ENCODE data around the gene RNASE8.
A peak's percentile ranks its signal among the peaks of the same experiment; 100 is the strongest.

RNASE8 gene

GRCh38 chr14:21092273-21093011, 34.8 kb downstream of the RNASE8 start:
- DNase-seq (ENCODE audit: low spot score) = peak; percentile 72

DNA sequence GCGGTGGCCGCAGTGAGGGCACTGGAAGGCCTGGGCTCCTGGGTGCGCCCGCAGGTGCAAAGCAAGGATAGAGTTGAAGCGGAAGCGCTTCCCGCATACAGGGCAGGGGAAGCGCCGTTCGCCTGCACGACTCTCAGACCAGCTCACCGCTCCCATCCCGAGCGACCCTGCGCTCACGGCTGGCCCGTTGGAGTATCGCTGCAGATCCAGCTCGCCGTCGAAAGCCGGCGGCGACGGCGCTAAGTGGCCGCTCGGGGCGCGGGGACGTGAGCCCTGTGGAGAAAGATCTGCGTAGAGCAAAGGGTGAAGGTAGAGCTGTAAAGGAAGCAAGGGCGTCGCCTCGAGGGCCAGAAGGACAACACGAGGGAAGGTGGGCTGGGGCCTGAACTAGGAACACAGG, 35.4 kb downstream of the RNASE8 start:
- no peak for DNase-seq (ENCODE audit: low spot score)

- DNase-seq (ENCODE audit: low spot score) = peak; percentile 61
Measured at GRCh38 chr14:21093769-21094681, 36.4 kb downstream of the RNASE8 start.

DNA sequence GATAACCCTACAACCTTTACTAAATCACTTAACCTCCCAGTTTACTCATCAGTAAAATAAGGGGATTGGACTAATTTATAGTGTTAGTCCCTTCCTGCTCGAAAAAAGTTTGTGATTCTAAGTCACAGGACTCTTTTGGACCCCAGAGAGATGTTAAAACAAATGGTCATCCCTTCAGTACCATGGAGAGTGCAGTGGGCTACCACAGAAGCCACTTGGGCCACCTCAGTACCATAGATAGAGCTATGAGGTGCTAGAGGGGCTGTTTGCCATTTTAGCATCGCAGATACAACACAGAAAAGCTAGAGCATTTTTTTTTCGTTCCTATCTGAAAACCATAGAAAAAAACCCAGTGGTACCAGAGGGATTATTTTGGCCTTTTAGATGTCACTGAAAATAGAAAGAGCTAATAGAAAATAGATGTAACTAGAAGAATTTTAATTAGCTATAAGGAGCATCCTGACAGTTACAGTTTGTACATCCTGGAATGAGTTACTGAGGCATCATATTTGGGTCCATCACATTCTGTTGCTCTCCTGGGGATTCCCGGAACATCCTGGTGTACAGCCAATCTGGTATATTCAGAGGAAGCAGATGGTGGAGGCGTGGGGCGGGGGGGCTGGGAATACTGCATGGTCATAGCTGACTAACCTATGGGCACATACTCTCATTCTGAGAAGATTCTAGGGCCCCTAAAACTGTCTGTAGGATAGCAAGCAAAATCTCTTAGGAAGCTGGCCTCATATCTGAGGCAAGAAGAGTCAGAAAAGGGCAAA, 38.0 kb downstream of the RNASE8 start:
- DNase-seq (ENCODE audit: low spot score) = peak; percentile 85

DNA sequence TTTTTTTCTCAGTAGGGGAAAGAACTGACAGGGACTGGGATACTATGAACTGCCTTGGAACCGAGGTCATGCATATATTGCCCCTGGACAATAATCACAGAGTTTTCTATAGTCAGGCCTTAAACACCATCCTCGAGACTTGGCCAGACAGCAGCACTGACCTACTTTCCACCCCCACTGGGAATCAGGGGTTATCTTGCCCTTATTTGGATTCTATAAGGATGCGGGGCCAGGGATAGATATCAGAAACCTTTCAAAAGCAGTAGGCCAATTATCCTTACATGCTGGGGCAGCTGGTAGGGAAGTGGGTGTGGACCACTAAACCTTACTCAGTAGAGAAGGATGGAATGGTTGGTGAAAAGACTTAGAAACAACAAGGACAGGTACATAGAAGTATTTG, 38.8 kb downstream of the RNASE8 start:
- DNase-seq (ENCODE audit: low spot score) = no peak

DNA sequence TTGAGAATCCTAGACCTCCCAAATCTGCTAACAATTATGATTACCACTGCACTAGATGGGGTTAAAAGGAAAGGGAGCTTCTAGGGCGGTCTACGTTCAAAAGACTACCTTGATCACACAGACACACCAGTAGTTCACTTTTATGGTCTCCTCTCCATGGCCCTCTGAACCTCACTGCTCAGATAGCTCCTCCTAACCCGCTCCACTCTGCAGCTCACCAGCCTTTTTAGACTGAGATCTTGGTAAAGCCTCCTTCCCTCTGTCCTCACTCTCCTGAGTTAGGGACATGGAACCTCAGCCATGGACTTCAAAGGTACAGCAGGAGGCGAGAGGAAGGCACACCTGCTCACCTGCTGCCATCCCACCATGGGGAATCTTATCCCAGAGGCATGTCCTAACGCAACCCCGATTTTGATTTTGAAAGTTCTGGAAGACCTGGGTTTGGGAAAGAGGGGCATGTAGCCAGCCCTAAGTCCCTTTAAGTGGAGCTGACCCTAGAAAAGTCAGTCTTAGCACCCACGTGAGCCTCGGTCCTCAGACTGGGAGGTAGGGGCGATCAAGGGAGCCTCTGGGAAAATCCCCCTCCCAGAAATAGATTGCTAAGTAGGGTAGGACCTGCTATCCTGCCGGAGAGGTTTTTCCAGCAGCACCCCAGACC, 39.5 kb downstream of the RNASE8 start:
- peak; percentile 69 for DNase-seq (ENCODE audit: low spot score)

DNA sequence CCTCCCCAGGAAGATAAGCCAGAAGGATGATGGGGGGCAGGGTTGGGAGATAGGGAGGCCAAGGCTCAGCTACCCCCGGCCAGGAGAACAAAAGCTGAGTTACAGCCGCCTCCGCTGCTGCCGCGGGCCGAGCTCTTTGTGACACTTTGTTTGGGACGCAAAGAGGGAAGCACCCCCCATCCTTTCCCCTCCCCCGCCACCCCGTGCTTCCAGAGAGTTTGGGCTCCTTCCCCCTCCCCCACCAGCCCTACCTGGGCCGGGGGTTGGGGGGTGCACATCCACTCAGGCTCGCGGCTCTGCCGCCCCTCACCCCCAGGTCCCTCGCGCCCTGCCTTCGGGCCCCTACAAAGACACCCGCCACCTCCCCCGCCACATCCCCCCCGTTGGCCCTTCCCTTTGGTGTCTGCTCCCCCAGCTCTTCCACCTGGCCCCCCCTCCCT, 40.0 kb downstream of the RNASE8 start:
- no peak for DNase-seq (ENCODE audit: low spot score)

- peak; percentile 70 for DNase-seq (ENCODE audit: low spot score)
Measured at GRCh38 chr14:21098076-21098891, 40.7 kb downstream of the RNASE8 start, which contains the start of gene ZNF219. Gene ZNF219, minus strand, starts transcription at chr14:21098655. Its CDS starts 5,064 bp downstream, at chr14:21093591.

GRCh38 chr14:21098892-21099595, 41.4 kb downstream of the RNASE8 start:
- no peak for DNase-seq (ENCODE audit: low spot score)

DNA sequence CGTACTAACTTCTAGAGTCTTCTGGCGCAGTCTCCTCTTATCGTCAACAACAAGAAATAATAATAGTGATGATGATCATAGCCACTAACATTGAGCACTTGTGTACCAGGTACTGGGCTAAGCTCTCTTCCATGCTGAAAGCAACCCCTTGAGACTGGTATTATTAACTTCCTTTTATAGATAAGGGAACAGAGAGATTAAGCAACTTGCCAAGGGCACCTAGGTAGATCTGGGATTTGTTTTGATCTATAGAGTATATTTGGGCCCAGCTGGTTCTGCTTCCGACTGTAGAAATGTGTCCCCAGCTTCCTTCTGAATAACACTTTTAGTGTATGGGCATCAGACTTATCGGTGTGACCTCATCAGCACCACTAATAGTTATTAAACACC, 42.0 kb downstream of the RNASE8 start:
- DNase-seq (ENCODE audit: low spot score) = no peak

GRCh38 chr14:21100931-21101330, 43.3 kb downstream of the RNASE8 start, which contains the start of gene TMEM253:
Gene TMEM253, plus strand, starts transcription at chr14:21101066. Its CDS starts 278 bp downstream, at chr14:21101344.
- no peak for DNase-seq (ENCODE audit: low spot score)

- no peak for DNase-seq (ENCODE audit: low spot score)
Measured at GRCh38 chr14:21101802-21102413, 44.3 kb downstream of the RNASE8 start.

DNA sequence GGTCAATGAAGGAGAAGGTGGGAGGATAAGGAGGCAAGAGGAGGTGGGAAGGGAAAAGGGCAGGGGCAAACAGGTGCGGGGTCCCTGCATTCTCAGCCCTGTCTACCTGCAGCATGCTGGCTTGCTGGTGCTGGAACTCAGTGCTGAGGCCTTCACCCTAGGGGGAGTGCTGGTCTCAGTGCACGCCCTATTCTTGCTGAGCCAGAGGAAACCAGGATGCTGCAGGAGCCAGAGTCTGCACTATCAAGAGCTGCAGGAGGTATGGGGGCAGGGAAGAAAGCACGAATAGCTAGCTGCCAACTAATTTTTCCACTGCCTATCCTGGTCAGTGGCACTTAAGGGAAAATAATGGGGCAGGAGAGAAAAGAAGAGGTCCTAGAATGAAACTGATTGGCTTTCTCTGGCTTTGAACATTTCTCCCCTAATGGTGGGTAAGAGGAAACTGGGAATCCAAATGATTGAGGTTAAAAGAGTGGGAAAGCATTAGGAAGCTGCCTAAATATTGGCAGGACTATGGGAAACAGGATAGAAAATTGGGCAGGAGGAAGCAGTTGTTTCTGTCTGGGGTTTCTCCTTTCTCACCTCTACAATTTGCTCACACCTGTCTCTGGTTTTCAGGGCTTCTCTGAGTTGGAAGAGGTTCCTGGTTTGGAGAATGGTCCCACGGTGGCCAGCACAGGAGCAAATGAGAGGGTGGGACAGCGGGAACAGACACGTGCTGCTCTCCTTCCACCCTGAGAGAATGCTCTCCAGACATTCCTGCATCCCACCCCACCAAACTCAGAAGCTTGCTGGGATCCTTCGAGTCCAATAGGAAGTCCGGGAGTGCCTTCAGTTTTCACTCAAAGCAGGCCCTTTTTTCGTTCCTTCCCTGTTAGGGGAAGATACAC, 45.1 kb downstream of the RNASE8 start:
- no peak for DNase-seq (ENCODE audit: low spot score)

DNA sequence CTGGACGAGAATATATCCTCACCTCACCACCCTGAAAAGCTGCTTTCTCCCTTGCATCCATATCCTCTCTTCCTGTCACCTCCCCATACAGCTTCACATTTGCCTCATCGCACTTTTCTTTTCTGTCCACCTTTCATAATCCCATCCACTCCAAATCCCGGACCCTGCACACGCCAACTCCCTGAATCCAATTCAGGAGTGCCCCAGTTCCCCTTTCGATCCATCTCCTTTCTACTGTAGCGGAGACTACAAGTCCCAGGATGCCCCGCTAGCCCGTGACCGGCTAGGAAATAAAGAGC, 45.7 kb downstream of the RNASE8 start:
- DNase-seq (ENCODE audit: low spot score) = no peak

DNA sequence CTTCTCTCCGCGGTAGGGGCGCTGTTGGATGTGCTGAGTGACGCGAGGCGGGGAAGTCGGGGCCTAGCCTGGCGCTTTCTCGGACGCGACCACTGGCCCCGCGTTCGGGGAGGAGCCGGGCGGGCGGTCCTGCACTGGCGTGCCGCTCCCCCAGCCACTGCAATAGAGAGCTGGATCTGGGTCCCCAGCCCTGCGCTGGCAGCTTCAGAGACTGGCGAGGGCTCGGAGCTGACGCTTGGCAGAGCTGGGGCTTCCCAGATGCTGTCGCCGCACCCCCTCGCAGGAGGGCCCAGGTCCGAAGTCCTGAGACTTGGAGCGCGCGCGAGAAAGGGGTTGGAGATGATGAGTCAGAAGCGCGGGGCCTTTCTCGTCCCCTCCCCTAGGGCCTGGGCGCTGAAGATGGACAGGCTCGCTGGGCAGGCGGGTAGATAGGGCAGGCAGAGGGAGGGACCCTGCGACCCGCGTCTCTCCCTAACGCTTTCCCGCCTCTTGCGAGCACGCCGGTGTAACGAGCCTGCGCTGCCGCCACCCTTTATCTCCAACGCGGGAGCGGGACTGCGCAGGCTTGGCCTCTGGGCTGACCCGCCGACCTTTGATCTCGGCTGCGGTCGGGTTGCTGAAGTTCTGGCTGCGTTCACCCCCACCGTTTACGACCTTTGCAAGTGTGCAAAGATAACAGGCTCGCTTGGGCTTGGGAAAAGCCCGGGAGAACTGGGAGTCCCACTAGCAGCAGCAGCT, 46.3 kb downstream of the RNASE8 start:
- peak; percentile 98 for DNase-seq (ENCODE audit: low spot score)

GRCh38 chr14:21104448-21105060, 46.9 kb downstream of the RNASE8 start:
- DNase-seq (ENCODE audit: low spot score) = peak; percentile 92

- DNase-seq (ENCODE audit: low spot score) = no peak
Measured at GRCh38 chr14:21105095-21105494, 47.5 kb downstream of the RNASE8 start.

DNA sequence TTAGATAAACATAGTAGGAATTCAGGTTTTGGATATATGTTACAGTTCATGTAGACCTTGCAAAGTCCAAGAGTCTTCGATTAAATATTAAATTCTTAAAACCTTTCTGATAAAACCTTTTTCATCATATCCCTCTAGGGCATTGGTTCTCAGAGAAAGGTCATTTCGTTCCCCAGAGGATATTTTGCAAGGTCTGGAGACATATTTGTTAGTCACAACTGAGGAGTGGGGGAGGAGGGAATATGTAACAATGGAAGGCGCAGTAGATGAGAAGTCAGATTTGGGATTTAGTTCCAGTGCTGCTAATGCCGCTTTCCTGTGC, 48.5 kb downstream of the RNASE8 start:
- no peak for DNase-seq (ENCODE audit: low spot score)
